Ovary (tissue), 3 donors: ENCODE data around the gene PEX6.

ENCODE experiments used
- CTCF ChIP-seq, 3 donors: fragments of 450-650 bp in 2 of 3; fragments of 200-600 bp in 1 of 3; IDR thresholded peaks; one replicate each; pipeline versions ENCODE4 v1.5.1 to v1.8.0; 2016 to 2022; ENCODE audit warnings: antibody characterized with exemption in 3 of 3, mild to moderate bottlenecking in 1 of 3
- EP300 ChIP-seq: sonication (generic); formaldehyde crosslinking; IDR thresholded peaks from one replicate; pipeline ENCODE4 v1.6.1; 2017; ENCODE audit warnings: antibody characterized with exemption
- POLR2A ChIP-seq: fragments of 450-650 bp; IDR thresholded peaks from one replicate; pipeline ENCODE4 v1.6.1; 2017; ENCODE audit warnings: antibody characterized with exemption, mild to moderate bottlenecking, moderate library complexity
- donor health status: DM: no; HTN: no; CAD: no.

GRCh38 chr6:43009124-43009523 is 30.1 kb upstream of the PEX6 start:
- TF ChIP-seq CTCF (IDR thresholded peaks at IDR 0.05), result no peak
- TF ChIP-seq POLR2A, result no peak
- TF ChIP-seq EP300, result no peak
